Gastroesophageal sphincter (tissue), 4 donors: ENCODE results near the gene TRIP12. TPM values are rescaled to one million over a fixed set of nuclear protein-coding genes. Genes with fewer than 3 reads are reported as not detected.

Source experiments
- ATAC-seq: fragments of 150-250 bp; one replicate; pipeline ENCODE4 v1.9.1; 2016; ENCODE audit warnings: mild to moderate bottlenecking, moderate library complexity
- H3K27ac ChIP-seq, 4 donors: fragments of 200-600 bp; sonication (generic) in 3 of 4; 1 replicate in 3 of 4; 2 replicates in 1 of 4; pipeline ENCODE4 v1.5.1; 2016 to 2019
- H3K27me3 ChIP-seq: fragments of 200-600 bp; sonication (generic); one replicate; pipeline ENCODE4 v1.5.1; 2019
- H3K36me3 ChIP-seq, 2 donors: fragments of 200-600 bp; sonication (generic); one replicate each; pipeline ENCODE4 v1.5.1; 2019; ENCODE audit warnings: control low read depth in 1 of 2
- H3K4me1 ChIP-seq, 3 donors: fragments of 200-600 bp; sonication (generic); 1 replicate in 2 of 3; 2 replicates in 1 of 3; pipeline ENCODE4 v1.5.1; 2016 to 2019; ENCODE audit warnings: control low read depth in 2 of 3
- H3K4me3 ChIP-seq, 2 donors: fragments of 200-600 bp; sonication (generic); one replicate each; pipeline ENCODE4 v1.5.1; 2019; ENCODE audit warnings: mild to moderate bottlenecking in 1 of 2, moderate library complexity in 1 of 2
- H3K9me3 ChIP-seq, 3 donors: fragments of 200-600 bp; sonication (generic); one replicate each; pipeline ENCODE4 v1.5.1; 2017 to 2019; ENCODE audit warnings: control low read depth in 2 of 3
- CTCF ChIP-seq, 4 experiments: fragments of 200-600 bp in 2 of 4; fragments of 450-650 bp in 2 of 4; sonication (generic) in 1 of 4; IDR thresholded peaks; one replicate each; pipeline ENCODE4 v1.5.1; 2017 to 2019; ENCODE audit warnings: antibody characterized with exemption in 4 of 4, mild to moderate bottlenecking in 2 of 4, moderate library complexity in 2 of 4
- EP300 ChIP-seq: sonication (generic); formaldehyde crosslinking; IDR thresholded peaks from one replicate; pipeline ENCODE4 v1.6.1; 2017; ENCODE audit warnings: antibody characterized with exemption, mild to moderate bottlenecking
- POLR2A ChIP-seq, 2 donors: fragments of 450-650 bp; IDR thresholded peaks; one replicate each; pipeline ENCODE4 v1.6.1; 2017; ENCODE audit warnings: antibody characterized with exemption in 2 of 2, mild to moderate bottlenecking in 2 of 2, moderate library complexity in 1 of 2
- POLR2AphosphoS5 ChIP-seq: sonication (generic); formaldehyde crosslinking; IDR thresholded peaks from one replicate; pipeline ENCODE4 v1.6.1; 2017; ENCODE audit warnings: antibody characterized with exemption
- WGBS, 2 donors: methylation state at CpG; one replicate each; pipeline ENCODE4 v1.1.5; 2018; ENCODE audit warnings: low coverage in 1 of 2; 5-methylcytosine and 5-hydroxymethylcytosine counted together
- total RNA-seq, 4 donors: library from RNA; depleted of rRNA; stranded (reverse); fragments of >200 nt; gene quantifications; one replicate each; pipeline ENCODE4 v1.1.0, GENCODE V29; 2016

Gene TRIP12
- total RNA-seq, 4 donors from 2014 or later: 138 to 203 (median 185) TPM

DNA sequence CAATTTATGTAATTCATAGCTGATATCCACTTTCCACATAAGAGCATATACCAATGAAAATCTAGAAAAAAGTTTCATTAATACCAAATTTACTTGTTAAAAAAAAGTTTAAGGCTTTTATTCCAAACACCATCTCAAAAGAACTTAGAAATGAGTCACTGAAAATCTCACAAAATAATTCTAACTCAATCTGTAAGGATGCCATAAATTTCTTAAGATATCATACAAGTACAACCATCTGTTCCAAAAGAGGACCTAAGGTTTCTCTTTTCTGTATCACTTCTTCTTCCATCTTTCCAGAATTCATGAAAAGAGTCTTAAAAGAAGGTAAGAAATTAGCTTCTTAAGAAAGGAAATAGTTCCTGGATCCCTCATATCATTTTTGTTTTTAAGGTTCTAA is 60.4 kb downstream of the TRIP12 start:
- no peaks in the 10 kb centered on the region for H3K27me3 ChIP-seq
- peaks cover 0 to 26% of the 10 kb centered on the region in 2 donors for H3K36me3 ChIP-seq
- H3K27ac ChIP-seq: no peak overlapping the region
- peaks cover 0 to 7% (median 0%) of the 10 kb centered on the region in 3 donors for H3K4me1 ChIP-seq
- H3K4me3 ChIP-seq: no peak overlapping the region
- no peak for ATAC-seq
- H3K9me3 ChIP-seq: no peaks in the 10 kb centered on the region
- no peak for TF ChIP-seq POLR2AphosphoS5
- TF ChIP-seq POLR2A (IDR thresholded peaks at IDR 0.05): no peak
- no peak for TF ChIP-seq EP300
- TF ChIP-seq CTCF (IDR thresholded peaks at IDR 0.05): no peak

- Histone ChIP-seq H3K36me3 (peaks cover 0 to 37% of the 10 kb centered on the region in 2 donors), H3K4me1 (peaks cover 0 to 7% (median 0%) of the 10 kb centered on the region in 3 donors), H3K27me3 (no peaks in the 10 kb centered on the region), H3K9me3 (no peaks in the 10 kb centered on the region), H3K27ac (no peak overlapping the region), H3K4me3 (no peak overlapping the region)
- ATAC-seq: no peak
- TF ChIP-seq CTCF (IDR thresholded peaks at IDR 0.05) (no peak), POLR2AphosphoS5 (no peak), EP300 (no peak), POLR2A (IDR thresholded peaks at IDR 0.05) (no peak)
- WGBS, 2 donors: 100% methylated on average over 1 of the region's 1 CpG
Measured at GRCh38 chr2:229860334-229860733, 61.5 kb downstream of the TRIP12 start.

DNA sequence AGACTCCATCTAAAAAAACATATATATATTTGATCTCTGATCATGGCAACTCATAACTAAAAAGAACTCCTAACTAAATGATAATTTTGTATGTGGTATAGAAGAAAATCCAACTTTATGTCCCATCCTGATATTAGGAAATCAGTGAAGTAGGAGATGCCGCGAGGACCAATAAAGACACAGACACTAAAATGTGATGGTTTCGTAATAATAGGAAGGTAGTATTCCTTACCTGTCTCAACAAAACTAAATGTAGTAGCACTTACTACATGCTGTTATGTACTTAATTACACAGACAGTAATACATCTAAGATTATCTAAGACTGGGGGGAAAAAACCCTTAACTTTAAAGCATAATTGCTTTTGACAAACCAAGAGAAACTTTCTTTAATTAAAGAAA is 63.5 kb downstream of the TRIP12 start:
- no peak overlapping the region for H3K4me3 ChIP-seq
- H3K36me3 ChIP-seq: peaks cover 0 to 48% of the 10 kb centered on the region in 2 donors
- no peak for ATAC-seq
- no peak overlapping the region for H3K27ac ChIP-seq
- TF ChIP-seq CTCF (IDR thresholded peaks at IDR 0.05) (no peak), EP300 (no peak), POLR2A (IDR thresholded peaks at IDR 0.05) (no peak), POLR2AphosphoS5 (no peak)
- no peaks in the 10 kb centered on the region for H3K9me3 ChIP-seq
- H3K27me3 ChIP-seq: no peaks in the 10 kb centered on the region
- peaks cover 0 to 8% (median 0%) of the 10 kb centered on the region in 3 donors for H3K4me1 ChIP-seq
- 93 to 100% methylated on average over 3 of the region's 3 CpGs for WGBS, 2 donors

DNA sequence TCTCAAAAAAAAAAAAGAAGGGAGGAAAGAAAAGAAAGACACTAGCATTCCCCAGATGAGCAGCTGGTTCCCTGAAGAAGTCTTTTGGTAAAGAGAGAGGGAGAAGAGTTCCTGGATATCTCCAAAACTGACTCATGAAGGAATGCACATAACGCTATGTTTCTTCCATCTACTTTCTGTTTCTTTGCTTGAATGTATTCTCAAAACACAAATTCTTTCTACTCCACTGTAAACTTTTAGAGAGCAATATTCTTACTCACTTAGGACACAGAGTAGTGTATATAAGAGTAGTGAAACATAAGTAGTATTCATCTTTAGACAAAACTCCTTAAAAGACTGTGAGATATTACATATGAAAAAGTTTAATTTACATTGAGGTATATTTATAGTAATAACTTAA is 64.2 kb downstream of the TRIP12 start:
- H3K4me1 ChIP-seq: peaks cover 0 to 15% (median 0%) of the 10 kb centered on the region in 3 donors
- H3K4me3 ChIP-seq: no peak overlapping the region
- WGBS, 2 donors: 95 to 100% methylated on average over 1 of the region's 1 CpG
- peaks cover 0 to 48% of the 10 kb centered on the region in 2 donors for H3K36me3 ChIP-seq
- ATAC-seq: no peak
- H3K9me3 ChIP-seq: no peaks in the 10 kb centered on the region
- H3K27ac ChIP-seq: no peak overlapping the region
- no peaks in the 10 kb centered on the region for H3K27me3 ChIP-seq
- TF ChIP-seq POLR2AphosphoS5 (no peak), EP300 (no peak), CTCF (IDR thresholded peaks at IDR 0.05) (no peak), POLR2A (IDR thresholded peaks at IDR 0.05) (no peak)

DNA sequence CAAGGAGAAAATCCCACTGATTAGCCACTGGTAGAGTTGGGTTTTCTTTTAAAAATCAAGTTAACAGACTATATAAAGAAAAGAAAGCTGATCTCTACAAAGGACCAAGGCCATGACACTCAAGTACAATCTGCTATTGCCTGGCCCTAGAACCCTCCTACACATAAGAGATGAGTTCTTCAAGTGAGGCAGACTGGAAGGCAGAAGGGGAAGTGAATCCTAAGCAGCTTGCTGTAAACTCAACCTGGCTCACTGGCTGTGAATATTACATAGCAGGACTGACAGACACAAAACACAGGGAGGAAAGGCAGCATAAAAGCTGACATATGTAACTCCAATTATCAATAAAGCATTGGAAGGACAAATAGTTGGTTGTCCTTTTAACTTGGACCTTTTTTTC is 65.4 kb downstream of the TRIP12 start:
- TF ChIP-seq POLR2A (IDR thresholded peaks at IDR 0.05) (no peak), POLR2AphosphoS5 (no peak), EP300 (no peak), CTCF (IDR thresholded peaks at IDR 0.05) (no peak)

More for the DNA sequence above, 65.4 kb downstream of the TRIP12 start:
- Histone ChIP-seq H3K9me3 (no peaks in the 10 kb centered on the region), H3K4me3 (no peak overlapping the region), H3K36me3 (peaks cover 0 to 52% of the 10 kb centered on the region in 2 donors), H3K27me3 (no peaks in the 10 kb centered on the region), H3K27ac (no peak overlapping the region), H3K4me1 (peaks cover 0 to 24% (median 0%) of the 10 kb centered on the region in 3 donors)
- ATAC-seq: no peak
